ENCODE results near the gene FGFR2.

DNA sequence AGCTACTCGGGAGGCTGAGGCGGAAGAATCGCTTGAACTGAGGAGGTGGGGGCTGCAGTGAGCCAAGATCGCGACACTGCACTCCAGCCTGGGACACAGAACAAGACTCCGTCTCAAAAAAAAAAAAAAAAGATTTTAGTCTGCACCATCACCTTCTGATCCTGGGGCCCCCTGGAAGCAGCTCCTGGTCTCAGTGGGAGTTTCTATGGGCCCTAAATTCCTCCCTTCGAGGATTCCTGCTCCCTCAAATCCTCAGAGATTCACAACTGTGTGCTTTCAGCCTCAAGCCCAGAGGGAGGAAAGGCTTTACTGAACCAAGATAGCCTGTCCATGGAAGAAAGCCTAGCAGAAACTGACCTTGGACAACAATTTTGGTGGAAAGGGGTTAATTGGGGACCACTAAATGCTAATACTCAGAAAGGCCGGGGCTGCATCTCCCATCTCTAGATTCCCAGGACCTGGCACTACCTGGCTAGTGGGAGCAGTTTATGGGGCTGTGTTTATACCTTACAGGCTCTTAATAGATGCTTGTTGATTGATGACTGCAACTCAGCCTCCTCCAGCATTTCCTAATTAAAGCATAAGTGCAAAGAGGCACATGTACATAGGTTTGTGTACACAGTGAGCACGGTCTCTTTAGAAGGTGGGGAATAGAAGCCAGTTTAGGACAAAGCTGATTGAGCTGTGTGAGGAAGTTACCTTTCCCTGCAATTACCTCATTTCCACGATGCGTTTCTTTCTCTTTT lies 9.2 kb upstream of the FGFR2 start:
- TF ChIP-seq, protein P1, sequence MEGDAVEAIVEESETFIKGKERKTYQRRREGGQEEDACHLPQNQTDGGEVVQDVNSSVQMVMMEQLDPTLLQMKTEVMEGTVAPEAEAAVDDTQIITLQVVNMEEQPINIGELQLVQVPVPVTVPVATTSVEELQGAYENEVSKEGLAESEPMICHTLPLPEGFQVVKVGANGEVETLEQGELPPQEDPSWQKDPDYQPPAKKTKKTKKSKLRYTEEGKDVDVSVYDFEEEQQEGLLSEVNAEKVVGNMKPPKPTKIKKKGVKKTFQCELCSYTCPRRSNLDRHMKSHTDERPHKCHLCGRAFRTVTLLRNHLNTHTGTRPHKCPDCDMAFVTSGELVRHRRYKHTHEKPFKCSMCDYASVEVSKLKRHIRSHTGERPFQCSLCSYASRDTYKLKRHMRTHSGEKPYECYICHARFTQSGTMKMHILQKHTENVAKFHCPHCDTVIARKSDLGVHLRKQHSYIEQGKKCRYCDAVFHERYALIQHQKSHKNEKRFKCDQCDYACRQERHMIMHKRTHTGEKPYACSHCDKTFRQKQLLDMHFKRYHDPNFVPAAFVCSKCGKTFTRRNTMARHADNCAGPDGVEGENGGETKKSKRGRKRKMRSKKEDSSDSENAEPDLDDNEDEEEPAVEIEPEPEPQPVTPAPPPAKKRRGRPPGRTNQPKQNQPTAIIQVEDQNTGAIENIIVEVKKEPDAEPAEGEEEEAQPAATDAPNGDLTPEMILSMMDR (IDR thresholded peaks at IDR 0.05; ENCODE audit: poor library complexity, severe bottlenecking): no peak
- TF ChIP-seq EP300 (conservative IDR thresholded peaks at IDR 0.05; ENCODE audit: poor library complexity, severe bottlenecking) (no peak), EZH2 (IDR thresholded peaks at IDR 0.05; ENCODE audit: borderline replicate concordance, insufficient read depth, low read length, poor library complexity, severe bottlenecking) (no peak), TAF1 (IDR thresholded peaks at IDR 0.05; ENCODE audit: low read depth) (no peak), POLR2AphosphoS5 (IDR thresholded peaks at IDR 0.05) (no peak), MXI1 (conservative IDR thresholded peaks at IDR 0.05; ENCODE audit: poor library complexity, severe bottlenecking) (no peak), RAD21 (conservative IDR thresholded peaks at IDR 0.05) (no peak)
- TF ChIP-seq, protein P2, sequence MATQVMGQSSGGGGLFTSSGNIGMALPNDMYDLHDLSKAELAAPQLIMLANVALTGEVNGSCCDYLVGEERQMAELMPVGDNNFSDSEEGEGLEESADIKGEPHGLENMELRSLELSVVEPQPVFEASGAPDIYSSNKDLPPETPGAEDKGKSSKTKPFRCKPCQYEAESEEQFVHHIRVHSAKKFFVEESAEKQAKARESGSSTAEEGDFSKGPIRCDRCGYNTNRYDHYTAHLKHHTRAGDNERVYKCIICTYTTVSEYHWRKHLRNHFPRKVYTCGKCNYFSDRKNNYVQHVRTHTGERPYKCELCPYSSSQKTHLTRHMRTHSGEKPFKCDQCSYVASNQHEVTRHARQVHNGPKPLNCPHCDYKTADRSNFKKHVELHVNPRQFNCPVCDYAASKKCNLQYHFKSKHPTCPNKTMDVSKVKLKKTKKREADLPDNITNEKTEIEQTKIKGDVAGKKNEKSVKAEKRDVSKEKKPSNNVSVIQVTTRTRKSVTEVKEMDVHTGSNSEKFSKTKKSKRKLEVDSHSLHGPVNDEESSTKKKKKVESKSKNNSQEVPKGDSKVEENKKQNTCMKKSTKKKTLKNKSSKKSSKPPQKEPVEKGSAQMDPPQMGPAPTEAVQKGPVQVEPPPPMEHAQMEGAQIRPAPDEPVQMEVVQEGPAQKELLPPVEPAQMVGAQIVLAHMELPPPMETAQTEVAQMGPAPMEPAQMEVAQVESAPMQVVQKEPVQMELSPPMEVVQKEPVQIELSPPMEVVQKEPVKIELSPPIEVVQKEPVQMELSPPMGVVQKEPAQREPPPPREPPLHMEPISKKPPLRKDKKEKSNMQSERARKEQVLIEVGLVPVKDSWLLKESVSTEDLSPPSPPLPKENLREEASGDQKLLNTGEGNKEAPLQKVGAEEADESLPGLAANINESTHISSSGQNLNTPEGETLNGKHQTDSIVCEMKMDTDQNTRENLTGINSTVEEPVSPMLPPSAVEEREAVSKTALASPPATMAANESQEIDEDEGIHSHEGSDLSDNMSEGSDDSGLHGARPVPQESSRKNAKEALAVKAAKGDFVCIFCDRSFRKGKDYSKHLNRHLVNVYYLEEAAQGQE (IDR thresholded peaks at IDR 0.05; ENCODE audit: borderline replicate concordance): no peak
